Omental fat pad (tissue), 4 donors: ENCODE measurements around the gene OXCT1. TPM values are rescaled to one million over a fixed set of nuclear protein-coding genes. Genes with fewer than 3 reads are reported as not detected.

Experiments used
- ATAC-seq: fragments of 150-250 bp; one replicate; pipeline ENCODE4 v1.9.1; 2016; ENCODE audit warnings: mild to moderate bottlenecking, moderate library complexity; ENCODE audit not compliant: low FRiP score
- DNase-seq: peaks from one replicate; pipeline ENCODE4 v3.0.0-alpha.2; 2019; ENCODE audit warnings: low spot score
- CTCF ChIP-seq, 3 donors: fragments of 450-650 bp; IDR thresholded peaks; one replicate each; pipeline ENCODE4 v1.5.1; 2016 to 2017; ENCODE audit warnings: antibody characterized with exemption in 3 of 3, mild to moderate bottlenecking in 3 of 3, moderate library complexity in 2 of 3
- total RNA-seq, 4 donors: library from RNA; depleted of rRNA; stranded (reverse); fragments of >200 nt; gene quantifications; one replicate each; pipeline ENCODE4 v1.1.0, GENCODE V29; 2016

The OXCT1 gene
- total RNA-seq, 4 donors from 2014 or later, result 22.0 to 54.4 (median 31.9) TPM

GRCh38 chr5:41896230-41896629 lies 26.0 kb upstream of the OXCT1 start:
- DNase-seq (no peak), ATAC-seq (no peak)
- no peak for TF ChIP-seq CTCF (IDR thresholded peaks at IDR 0.05)

- ATAC-seq (no peak), DNase-seq (no peak)
- TF ChIP-seq CTCF (IDR thresholded peaks at IDR 0.05), result no peak
These were observed 23.0 kb upstream of the OXCT1 start for GRCh38 chr5:41893074-41893851.

- no peak for ATAC-seq
- DNase-seq, result no peak
- TF ChIP-seq CTCF (IDR thresholded peaks at IDR 0.05), result no peak
These were observed 21.8 kb upstream of the OXCT1 start for GRCh38 chr5:41892031-41892430.

GRCh38 chr5:41891066-41891707 lies 21.0 kb upstream of the OXCT1 start:
- TF ChIP-seq CTCF (IDR thresholded peaks at IDR 0.05), result no peak
- DNase-seq, result no peak
- no peak for ATAC-seq

- TF ChIP-seq CTCF (IDR thresholded peaks at IDR 0.05), result no peak
- ATAC-seq, result no peak
- DNase-seq, result no peak
These were observed 15.1 kb upstream of the OXCT1 start for GRCh38 chr5:41885286-41885685.

GRCh38 chr5:41883936-41884335 lies 13.7 kb upstream of the OXCT1 start:
- TF ChIP-seq CTCF (IDR thresholded peaks at IDR 0.05), result no peak
- ATAC-seq (no peak), DNase-seq (no peak)

- TF ChIP-seq CTCF (IDR thresholded peaks at IDR 0.05), result no peak
- DNase-seq (no peak), ATAC-seq (no peak)
These were observed 13.0 kb upstream of the OXCT1 start for GRCh38 chr5:41883243-41883642.
